Pancreas (tissue), 10 donors: ENCODE data around the gene TCP11L1. TPM values are rescaled to one million over a fixed set of nuclear protein-coding genes. Genes with fewer than 3 reads are reported as not detected.

Experiments used
- ATAC-seq, 4 donors: fragments of 200-7000 bp; cut with Tn5 transposase; one replicate each; pipeline versions ENCODE4 v1.8.0 to v1.9.1; 2020; ENCODE audit warnings: mild to moderate bottlenecking in 4 of 4, moderate library complexity in 4 of 4
- DNase-seq, 6 donors: peaks; one replicate each; pipeline ENCODE4 v3.0.0-alpha.2; 2020
- FAIRE-seq: peaks from 2 replicates; lab custom pipeline; 2012; peaks lifted over from hg19 to GRCh38; lab: Jason Lieb, UNC
- H3K27ac ChIP-seq, 4 donors: fragments of 200-600 bp; sonication (generic); 1 replicate in 3 of 4; 2 replicates in 1 of 4; pipeline versions ENCODE4 v1.5.0 to v1.8.0; 2020
- H3K27me3 ChIP-seq, 4 donors: fragments of 200-600 bp; one replicate each; pipeline ENCODE4 v1.8.0; 2021
- H3K36me3 ChIP-seq, 3 donors: fragments of 200-600 bp; sonication (generic) in 1 of 3; one replicate each; pipeline versions ENCODE4 v1.5.0 to v1.8.0; 2020 to 2021
- H3K4me1 ChIP-seq, 3 donors: fragments of 200-600 bp; one replicate each; pipeline ENCODE4 v1.8.0; 2021
- H3K4me3 ChIP-seq, 4 donors: fragments of 200-600 bp; sonication (generic) in 2 of 4; one replicate each; pipeline versions ENCODE4 v1.5.0 to v1.8.0; 2020 to 2021
- H3K9me3 ChIP-seq, 4 donors: fragments of 200-600 bp; one replicate each; pipeline ENCODE4 v1.8.0; 2021
- WGBS, 2 donors: extraction: QIAGEN DNeasy Blood & Tissue Kit; methylation state at CpG; one replicate each; pipeline ENCODE4 v1.1.7; 2013; 5-methylcytosine and 5-hydroxymethylcytosine counted together
- intact Hi-C, 3 donors: fragments of 100-400 bp; cut with DNase I; formaldehyde crosslinking; loops; one replicate each; pipeline versions ENCODE4 v1.11.1 to v1.14.2; 2022
- polyA plus RNA-seq, 2 donors: library from polyadenylated mRNA; stranded (reverse); fragments of 200-250 nt; gene quantifications; one replicate each; pipeline ENCODE4 v1.2.3, GENCODE V29; 2013
- total RNA-seq, 6 donors: library from RNA; stranded (reverse); fragmentation: NEBNext Ultra II Directional in 4 of 6; extraction: Animal tissue kit (Norgen Biotek cat#: 25700) in 4 of 6; gene quantifications; one replicate each; pipeline versions ENCODE4 v1.2.1 to v1.2.4, GENCODE V29; 2021 to 2023
- TF ChIP-seq, protein P1 (sequence below), 4 donors: fragments of 200-600 bp; sonication (generic) in 3 of 4; IDR thresholded peaks; one replicate each; pipeline versions ENCODE4 v1.5.0 to v1.8.0; 2021; ENCODE audit warnings: antibody characterized with exemption in 4 of 4
- donor health status: healthy with polysubstance abuse.
- donor health status: DM: no; HTN: no; CAD: no; lungs with moderate emphysema.
- donor health status: DM: no; HTN: no; CAD: no.
- donor health status: control.
- donor health status: control.
- donor health status: Bipolar disorder and iron deficiency.
- donor health status: DM: yes; HTN: yes; CAD: no.
- donor health status: DM: no; HTN: no; CAD: no.
- donor health status: DM: no; HTN: no; CAD: no.
- donor health status: DM: yes; HTN: yes; CAD: no.

TCP11L1 gene
- total and polyA plus RNA-seq, 8 donors: 4.1 to 12.8 (median 7.8) TPM

DNA sequence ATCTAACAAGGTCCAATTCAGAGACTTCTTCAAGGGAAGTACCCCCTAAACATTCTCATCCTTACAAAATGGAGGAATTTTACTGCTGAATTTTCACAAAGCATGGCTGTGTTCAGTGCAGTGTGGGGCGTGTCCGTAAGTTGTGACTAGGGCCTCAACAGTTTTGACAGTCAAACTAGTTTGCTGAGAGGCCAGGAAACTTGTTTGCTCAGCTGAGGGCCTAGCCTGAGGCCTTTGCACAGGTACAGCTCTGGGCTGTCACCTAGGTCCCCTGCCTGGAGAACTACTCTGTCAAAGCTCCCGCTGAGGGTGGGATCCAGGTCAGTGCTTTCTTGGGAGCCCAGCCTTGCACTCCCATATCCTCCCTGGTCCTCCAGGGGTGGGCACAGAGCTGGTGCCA lies 27.9 kb downstream of the TCP11L1 start:
- ATAC-seq: no peak
- no peaks in the 10 kb centered on the region for H3K4me1 ChIP-seq
- no peak for FAIRE-seq

GRCh38 chr11:33068611-33069340 lies 29.4 kb downstream of the TCP11L1 start:
- no peaks in the 10 kb centered on the region for H3K9me3 ChIP-seq
- no peak for FAIRE-seq
- no peak overlapping the region for H3K4me3 ChIP-seq
- intact Hi-C loops: loop anchor here in 1 of 3 donors (5.0 kb wide), 1 partner anchor 111 kb away; no protein-coding TSS in a partner anchor
- no peak for ATAC-seq
- H3K4me1 ChIP-seq: no peaks in the 10 kb centered on the region
- TF ChIP-seq, protein P1, sequence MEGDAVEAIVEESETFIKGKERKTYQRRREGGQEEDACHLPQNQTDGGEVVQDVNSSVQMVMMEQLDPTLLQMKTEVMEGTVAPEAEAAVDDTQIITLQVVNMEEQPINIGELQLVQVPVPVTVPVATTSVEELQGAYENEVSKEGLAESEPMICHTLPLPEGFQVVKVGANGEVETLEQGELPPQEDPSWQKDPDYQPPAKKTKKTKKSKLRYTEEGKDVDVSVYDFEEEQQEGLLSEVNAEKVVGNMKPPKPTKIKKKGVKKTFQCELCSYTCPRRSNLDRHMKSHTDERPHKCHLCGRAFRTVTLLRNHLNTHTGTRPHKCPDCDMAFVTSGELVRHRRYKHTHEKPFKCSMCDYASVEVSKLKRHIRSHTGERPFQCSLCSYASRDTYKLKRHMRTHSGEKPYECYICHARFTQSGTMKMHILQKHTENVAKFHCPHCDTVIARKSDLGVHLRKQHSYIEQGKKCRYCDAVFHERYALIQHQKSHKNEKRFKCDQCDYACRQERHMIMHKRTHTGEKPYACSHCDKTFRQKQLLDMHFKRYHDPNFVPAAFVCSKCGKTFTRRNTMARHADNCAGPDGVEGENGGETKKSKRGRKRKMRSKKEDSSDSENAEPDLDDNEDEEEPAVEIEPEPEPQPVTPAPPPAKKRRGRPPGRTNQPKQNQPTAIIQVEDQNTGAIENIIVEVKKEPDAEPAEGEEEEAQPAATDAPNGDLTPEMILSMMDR (IDR thresholded peaks at IDR 0.05): no peak
- 94 to 95% methylated on average over 17 of the region's 17 CpGs for WGBS, 2 donors
- H3K27me3 ChIP-seq: no peaks in the 10 kb centered on the region
- H3K27ac ChIP-seq: no peak overlapping the region
- H3K36me3 ChIP-seq: peaks cover 0 to 58% (median 3%) of the 10 kb centered on the region in 3 donors
- DNase-seq: no peak

More for the DNA sequence above, 27.9 kb downstream of the TCP11L1 start:
- TF ChIP-seq, protein P1 (IDR thresholded peaks at IDR 0.05): no peak
- Histone ChIP-seq H3K4me3 (no peak overlapping the region), H3K9me3 (no peaks in the 10 kb centered on the region), H3K36me3 (peaks cover 0 to 44% (median 0%) of the 10 kb centered on the region in 3 donors), H3K27me3 (no peaks in the 10 kb centered on the region), H3K27ac (no peak overlapping the region)
- intact Hi-C loops: loop anchor here in 1 of 3 donors (5.0 kb wide), 1 partner anchor 110 kb away; no protein-coding TSS in a partner anchor
- DNase-seq: no peak
- 93 to 96% methylated on average over 3 of the region's 3 CpGs for WGBS, 2 donors

- DNase-seq (no peak), ATAC-seq (no peak), FAIRE-seq (no peak)
- no peaks in the 10 kb centered on the region for H3K27me3 ChIP-seq
- TF ChIP-seq, protein P1 (IDR thresholded peaks at IDR 0.05): no peak
- H3K27ac ChIP-seq: no peak overlapping the region
- no peak overlapping the region for H3K4me3 ChIP-seq
- H3K36me3 ChIP-seq: peaks cover 0 to 64% (median 3%) of the 10 kb centered on the region in 3 donors
- intact Hi-C loops: no loop called here
- H3K4me1 ChIP-seq: no peaks in the 10 kb centered on the region
- 81 to 90% methylated on average over 8 of the region's 8 CpGs for WGBS, 2 donors
- no peaks in the 10 kb centered on the region for H3K9me3 ChIP-seq
These were observed 33.1 kb downstream of the TCP11L1 start for GRCh38 chr11:33072465-33072864.

GRCh38 chr11:33083918-33084317 lies 44.5 kb downstream of the TCP11L1 start:
- 86 to 87% methylated on average over 1 of the region's 1 CpG for WGBS, 2 donors
- no peak for ATAC-seq
- FAIRE-seq: no peak
- peaks cover 0 to 5% (median 0%) of the 10 kb centered on the region in 3 donors for H3K4me1 ChIP-seq
- TF ChIP-seq, protein P1 (IDR thresholded peaks at IDR 0.05): no peak
- peaks cover 0 to 26% (median 0%) of the 10 kb centered on the region in 3 donors for H3K36me3 ChIP-seq
- H3K9me3 ChIP-seq: no peaks in the 10 kb centered on the region
- intact Hi-C loops: no loop called here
- H3K27ac ChIP-seq: no peak overlapping the region
- H3K27me3 ChIP-seq: no peaks in the 10 kb centered on the region
- no peak for DNase-seq
- no peak overlapping the region for H3K4me3 ChIP-seq

- ATAC-seq (no peak), FAIRE-seq (no peak), DNase-seq (no peak)
- intact Hi-C loops: no loop called here
- Histone ChIP-seq H3K4me3 (no peak overlapping the region), H3K4me1 (peaks cover 0 to 11% (median 0%) of the 10 kb centered on the region in 3 donors), H3K27ac (no peak overlapping the region), H3K9me3 (no peaks in the 10 kb centered on the region), H3K36me3 (peaks cover 0 to 26% (median 0%) of the 10 kb centered on the region in 3 donors), H3K27me3 (no peaks in the 10 kb centered on the region)
- 85 to 86% methylated on average over 1 of the region's 1 CpG for WGBS, 2 donors
- TF ChIP-seq, protein P1 (IDR thresholded peaks at IDR 0.05): no peak
These were observed 46.6 kb downstream of the TCP11L1 start for GRCh38 chr11:33086017-33086416.
